Fibroblast of lung (primary cell): Measurements from ENCODE around the gene HCFC1.

Experiments used
- CTCF ChIP-seq, 2 donors: IDR thresholded peaks in 1 of 2; conservative IDR thresholded peaks in 1 of 2; 1 replicate in 1 of 2; 2 replicates in 1 of 2; pipeline ENCODE4 v1.5.1; 2011 to 2012; ENCODE audit warnings: low read length in 2 of 2, control low read depth in 1 of 2, inconsistent platforms in 1 of 2, low read depth in 1 of 2, mild to moderate bottlenecking in 1 of 2
- EZH2 ChIP-seq: IDR thresholded peaks from 2 replicates; pipeline ENCODE4 v1.5.1; 2012; ENCODE audit warnings: low read length, control low read depth, mild to moderate bottlenecking; ENCODE audit errors: missing control alignments

DNA sequence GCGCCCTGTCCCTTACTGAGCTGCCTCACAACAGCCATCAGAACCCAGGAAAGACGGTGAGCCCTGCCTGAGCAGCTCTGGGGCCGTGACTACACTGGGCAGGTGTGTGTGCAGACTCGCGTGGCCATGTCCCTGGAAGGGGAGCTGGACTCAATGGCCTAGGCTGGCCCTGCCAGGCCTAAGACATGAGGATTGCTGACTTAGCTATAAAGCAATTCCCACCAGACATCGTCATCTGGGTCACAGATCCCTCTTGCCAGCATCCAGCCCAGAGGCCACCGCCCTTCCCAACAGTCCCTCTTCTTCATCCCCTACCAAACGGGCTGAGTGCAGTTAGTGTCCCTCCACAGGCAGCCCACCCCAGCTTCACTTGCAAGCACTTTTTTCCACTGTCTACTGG, 40.5 kb downstream of the HCFC1 start:
- TF ChIP-seq CTCF (conservative IDR thresholded peaks at IDR 0.05 in 1 of 2, IDR thresholded peaks at IDR 0.05 in 1 of 2; ENCODE audit: low read depth in 1 of 2, low read length in 2 of 2) (no peak), EZH2 (no peak)
